IPS-18c (cell line): ENCODE results near the gene ASB6.
"Not testable (repeated sequence)": the region's sequence is repeated elsewhere in the genome, so short reads cannot be mapped to it uniquely, and the experiment has no call there.

ENCODE experiments used
- H3K4me3 ChIP-seq: 2 replicates; pipeline ENCODE4 v1.7.0; 2013; ENCODE audit warnings: low read depth, mild to moderate bottlenecking, low read length, moderate library complexity; ENCODE audit not compliant: insufficient read depth
- H3K9me3 ChIP-seq: one replicate; pipeline ENCODE4 v1.6.1; 2013; ENCODE audit warnings: mild to moderate bottlenecking, low read length, moderate library complexity; ENCODE audit not compliant: control insufficient read depth, insufficient read depth

Gene ASB6

GRCh38 chr9:129671519-129671918 lies 29.6 kb upstream of the ASB6 start:
- Histone ChIP-seq H3K9me3 (no peaks in the 10 kb centered on the region), H3K4me3 (no peak overlapping the region)

GRCh38 chr9:129671065-129671464 lies 29.1 kb upstream of the ASB6 start:
- no peaks in the 10 kb centered on the region for H3K9me3 ChIP-seq
- H3K4me3 ChIP-seq = no peak overlapping the region

GRCh38 chr9:129669946-129670345 lies 28.0 kb upstream of the ASB6 start:
- H3K9me3 ChIP-seq = no peaks in the 10 kb centered on the region
- H3K4me3 ChIP-seq = no peak overlapping the region

DNA sequence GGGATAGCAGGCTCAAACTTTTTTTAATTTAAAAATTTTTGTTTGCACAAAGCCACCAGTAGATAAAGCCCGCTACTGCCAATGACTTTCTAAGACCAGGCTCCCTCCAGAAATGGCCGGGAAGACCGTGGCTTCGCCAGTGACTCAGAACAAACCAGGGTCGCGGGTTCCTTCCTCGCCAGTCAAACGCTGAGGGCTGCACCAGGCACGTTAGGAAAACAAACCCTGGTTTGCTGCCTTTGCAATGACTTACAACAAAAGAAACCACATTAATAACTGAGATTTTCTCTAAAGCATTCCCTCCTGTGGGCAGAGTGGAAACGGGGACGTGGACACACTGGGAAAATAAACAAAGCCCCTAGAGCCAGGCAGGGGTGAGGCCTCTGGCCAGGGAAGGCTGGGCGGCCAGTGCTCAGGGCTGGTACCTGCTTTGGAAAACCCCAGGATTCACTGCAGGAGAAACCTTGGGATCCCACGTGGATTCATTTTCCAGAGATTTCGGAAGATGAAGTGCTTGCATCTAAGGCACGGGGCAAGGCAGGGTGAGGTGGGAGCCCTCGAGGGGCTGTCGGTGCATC lies 27.3 kb upstream of the ASB6 start:
- no peak overlapping the region for H3K4me3 ChIP-seq
- H3K9me3 ChIP-seq = no peaks in the 10 kb centered on the region

DNA sequence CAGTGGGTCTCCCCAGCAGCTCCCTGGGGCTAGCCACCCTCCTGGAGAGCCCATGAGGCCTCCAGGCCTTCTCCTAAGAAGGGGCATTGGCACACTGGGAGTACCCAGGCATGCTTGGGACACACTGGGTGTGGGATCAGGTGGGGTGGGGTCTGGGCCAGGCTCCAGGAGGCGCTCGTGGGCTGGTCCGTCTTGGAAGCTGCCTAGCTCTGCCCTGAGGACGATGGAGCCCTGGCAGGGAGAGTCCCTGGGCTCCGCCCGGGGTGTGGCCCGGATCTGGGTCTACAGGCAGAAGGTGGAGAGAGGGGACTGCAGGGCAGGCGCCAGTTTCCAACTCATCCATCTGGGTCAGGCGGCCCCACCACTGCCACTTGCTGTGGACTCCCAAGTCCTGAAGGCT lies 25.9 kb upstream of the ASB6 start:
- no peak overlapping the region for H3K4me3 ChIP-seq
- H3K9me3 ChIP-seq = no peaks in the 10 kb centered on the region

DNA sequence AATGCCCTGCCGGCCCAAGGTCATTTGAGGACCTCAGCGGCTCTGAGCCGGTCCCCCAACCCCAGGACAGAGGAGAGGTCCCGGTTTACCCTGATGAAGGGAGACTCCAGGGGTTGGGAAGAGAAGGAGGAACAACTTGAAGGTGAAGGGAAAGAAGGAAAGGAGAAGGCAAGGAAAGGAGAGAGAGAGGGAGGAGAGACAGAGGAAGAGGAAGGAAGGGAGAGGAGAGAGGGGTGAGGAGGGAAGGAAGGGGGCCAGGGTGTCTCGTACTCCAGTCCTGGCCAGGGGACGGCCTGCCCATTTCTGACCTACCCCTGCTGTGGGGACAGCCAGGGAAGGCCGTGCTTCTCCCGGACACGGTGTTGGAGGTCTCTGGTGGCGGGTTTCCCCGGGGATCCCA lies 25.4 kb upstream of the ASB6 start:
- no peaks in the 10 kb centered on the region for H3K9me3 ChIP-seq
- H3K4me3 ChIP-seq = no peak overlapping the region

DNA sequence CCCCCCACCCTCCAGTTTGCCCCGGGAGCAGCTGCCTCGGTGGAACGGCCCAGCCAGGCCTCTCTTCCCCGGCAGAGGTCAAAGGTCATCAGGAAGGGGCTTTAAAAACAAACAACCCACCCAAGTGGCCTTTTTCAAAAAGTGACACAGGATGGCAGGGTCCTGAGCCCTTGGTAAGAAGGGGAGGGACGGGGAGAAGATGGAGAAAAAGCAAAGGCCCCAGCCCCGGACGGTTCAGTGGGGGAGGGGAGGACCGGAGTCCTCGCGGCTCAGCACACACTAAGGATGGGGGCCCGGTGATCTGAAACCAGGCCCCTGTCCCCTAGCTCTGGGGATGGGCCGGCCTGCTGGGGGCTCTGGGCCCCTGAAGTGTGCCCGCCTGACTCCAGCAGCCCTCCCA lies 24.6 kb upstream of the ASB6 start:
- Histone ChIP-seq H3K9me3 (no peaks in the 10 kb centered on the region), H3K4me3 (peak overlapping the region; percentile 40)

GRCh38 chr9:129665814-129666520 lies 24.0 kb upstream of the ASB6 start:
- Histone ChIP-seq H3K4me3 (peak overlapping the region; percentile 52), H3K9me3 (no peaks in the 10 kb centered on the region)

GRCh38 chr9:129665389-129665775 lies 23.4 kb upstream of the ASB6 start, which contains the start of gene PRRX2:
Gene PRRX2, plus strand, starts transcription at chr9:129665647. Its CDS starts 221 bp downstream, at chr9:129665868.
- H3K9me3 ChIP-seq = no peaks in the 10 kb centered on the region
- peak within 1 kb of the TSS; percentile 52 for H3K4me3 ChIP-seq

DNA sequence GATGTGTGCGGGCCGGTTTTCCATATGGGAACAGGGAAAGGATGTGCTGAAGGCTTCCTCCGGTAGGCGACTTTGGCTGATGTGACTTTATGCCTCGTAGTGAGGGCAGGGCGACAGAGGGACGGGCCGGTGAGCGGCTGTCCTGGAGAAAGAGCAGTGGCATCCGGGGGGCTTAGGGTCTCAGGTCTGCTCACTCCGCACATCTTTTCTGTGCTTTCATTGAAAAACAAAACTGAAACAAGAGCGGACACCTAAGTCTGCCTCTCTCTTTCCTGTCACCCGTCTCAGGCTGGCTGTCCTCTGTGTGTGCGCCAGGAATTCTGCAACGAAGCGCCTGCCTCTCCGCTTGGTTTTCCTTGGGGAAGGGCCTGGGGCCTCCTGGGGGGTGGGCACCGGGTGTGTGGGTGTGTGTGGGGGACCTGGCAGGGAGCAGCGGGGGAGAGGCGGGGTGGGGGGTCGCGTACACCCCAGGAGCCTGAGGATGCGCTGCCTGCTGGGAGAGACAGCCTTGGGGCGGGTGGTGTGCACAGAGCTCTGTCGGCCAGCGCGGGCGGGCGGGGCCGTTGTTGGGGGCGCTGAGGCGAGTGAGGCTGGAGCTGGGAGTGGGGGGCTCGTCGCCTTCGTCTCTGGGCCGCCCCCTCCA lies 22.9 kb upstream of the ASB6 start:
- Histone ChIP-seq H3K9me3 (no peaks in the 10 kb centered on the region), H3K4me3 (peak overlapping the region; percentile 52; the same call in 1 of the 2 replicates)

- H3K9me3 ChIP-seq, H3K4me3 ChIP-seq: not testable (repeated sequence)
Observed at GRCh38 chr9:129662239-129662638, 20.3 kb upstream of the ASB6 start.

DNA sequence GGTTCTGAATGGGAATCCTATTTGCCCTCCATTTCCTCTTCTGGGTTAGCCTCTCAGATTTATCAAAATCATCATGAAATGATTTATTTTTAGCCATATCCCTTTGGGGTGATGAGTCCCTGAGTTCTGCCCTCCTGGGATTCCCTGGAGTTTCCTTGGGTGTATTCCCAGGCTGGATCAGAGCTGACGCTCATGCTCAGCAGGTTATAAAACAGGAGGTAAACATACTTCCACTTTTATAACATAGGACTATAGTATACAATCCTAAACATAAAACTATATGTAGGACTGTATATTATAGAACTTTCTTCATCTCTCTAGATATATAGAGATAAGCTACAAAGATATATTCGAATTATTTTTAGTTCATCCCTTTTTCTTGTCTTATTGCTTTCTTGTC lies 19.1 kb upstream of the ASB6 start:
- H3K4me3 ChIP-seq = no peak overlapping the region
- H3K9me3 ChIP-seq = no peaks in the 10 kb centered on the region

GRCh38 chr9:129656795-129657390 lies 14.9 kb upstream of the ASB6 start:
- Histone ChIP-seq H3K9me3 (no peaks in the 10 kb centered on the region), H3K4me3 (no peak overlapping the region)

DNA sequence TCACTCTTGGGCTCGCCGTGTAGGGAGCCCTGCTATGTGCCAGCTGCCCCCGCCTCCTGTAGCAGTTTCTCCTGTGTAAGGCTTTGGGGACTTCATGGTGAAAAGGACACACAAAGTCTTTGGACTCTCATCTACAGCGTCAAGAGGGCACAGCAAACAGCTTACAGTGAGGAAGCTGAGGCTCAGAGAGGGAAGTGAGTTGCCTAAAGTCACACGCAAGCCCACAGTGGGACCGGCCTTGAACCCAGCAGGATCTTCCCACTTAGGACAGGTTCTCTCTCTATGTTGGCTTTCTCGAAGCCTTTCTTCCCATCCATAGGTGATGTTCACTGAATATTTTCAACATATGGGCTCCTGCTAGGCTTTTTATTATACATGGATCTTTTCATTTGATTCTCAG lies 13.7 kb upstream of the ASB6 start:
- Histone ChIP-seq H3K4me3 (no peak overlapping the region), H3K9me3 (no peaks in the 10 kb centered on the region)

- H3K9me3 ChIP-seq = no peaks in the 10 kb centered on the region
- no peak overlapping the region for H3K4me3 ChIP-seq
Observed at GRCh38 chr9:129655154-129655553, 13.2 kb upstream of the ASB6 start.

- H3K9me3 ChIP-seq = no peaks in the 10 kb centered on the region
- H3K4me3 ChIP-seq = no peak overlapping the region
Observed at GRCh38 chr9:129654554-129655040, 12.6 kb upstream of the ASB6 start.

- Histone ChIP-seq H3K4me3 (no peak overlapping the region), H3K9me3 (no peaks in the 10 kb centered on the region)
Observed at GRCh38 chr9:129653823-129654553, 12.0 kb upstream of the ASB6 start.
